ENCODE measurements around the gene OAF. TPM values are rescaled to one million over a fixed set of nuclear protein-coding genes. Genes with fewer than 3 reads are reported as not detected.
A peak's percentile ranks its signal among the peaks of the same experiment; 100 is the strongest.

The OAF gene
- total RNA-seq, 1 donor from 2014 or later = 67.5 TPM

DNA sequence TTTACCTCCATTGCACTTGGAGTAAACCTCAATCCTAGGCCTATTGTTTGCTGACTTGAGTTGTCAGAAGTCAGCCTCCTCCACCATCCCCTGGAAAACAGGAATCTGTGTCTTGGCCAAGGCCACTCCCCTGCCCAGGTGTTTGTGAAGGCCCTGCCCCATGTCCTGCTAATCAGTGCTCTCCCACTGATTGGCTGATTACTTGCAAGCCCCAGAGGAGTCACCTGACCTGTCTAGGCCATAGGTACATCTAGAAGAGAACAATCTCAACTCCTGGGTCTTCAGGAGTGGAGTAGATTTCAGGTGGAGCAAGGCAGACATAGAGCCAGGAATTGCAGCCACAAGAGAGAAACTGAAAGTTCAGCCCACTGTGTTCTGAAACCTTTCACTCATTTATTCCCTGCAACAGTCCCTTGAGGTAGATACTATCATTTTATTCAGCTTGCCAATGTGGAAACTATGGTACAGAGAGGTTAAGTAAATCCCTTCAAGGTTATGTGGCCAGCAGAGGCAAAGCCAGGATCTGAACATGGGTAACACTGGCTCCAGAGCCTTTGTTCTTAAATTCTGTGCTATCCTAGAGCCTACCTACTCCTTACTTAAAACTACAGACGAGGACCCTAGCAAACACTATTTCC is 10.4 kb downstream of the OAF start:
- TF ChIP-seq, protein P1, sequence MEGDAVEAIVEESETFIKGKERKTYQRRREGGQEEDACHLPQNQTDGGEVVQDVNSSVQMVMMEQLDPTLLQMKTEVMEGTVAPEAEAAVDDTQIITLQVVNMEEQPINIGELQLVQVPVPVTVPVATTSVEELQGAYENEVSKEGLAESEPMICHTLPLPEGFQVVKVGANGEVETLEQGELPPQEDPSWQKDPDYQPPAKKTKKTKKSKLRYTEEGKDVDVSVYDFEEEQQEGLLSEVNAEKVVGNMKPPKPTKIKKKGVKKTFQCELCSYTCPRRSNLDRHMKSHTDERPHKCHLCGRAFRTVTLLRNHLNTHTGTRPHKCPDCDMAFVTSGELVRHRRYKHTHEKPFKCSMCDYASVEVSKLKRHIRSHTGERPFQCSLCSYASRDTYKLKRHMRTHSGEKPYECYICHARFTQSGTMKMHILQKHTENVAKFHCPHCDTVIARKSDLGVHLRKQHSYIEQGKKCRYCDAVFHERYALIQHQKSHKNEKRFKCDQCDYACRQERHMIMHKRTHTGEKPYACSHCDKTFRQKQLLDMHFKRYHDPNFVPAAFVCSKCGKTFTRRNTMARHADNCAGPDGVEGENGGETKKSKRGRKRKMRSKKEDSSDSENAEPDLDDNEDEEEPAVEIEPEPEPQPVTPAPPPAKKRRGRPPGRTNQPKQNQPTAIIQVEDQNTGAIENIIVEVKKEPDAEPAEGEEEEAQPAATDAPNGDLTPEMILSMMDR (conservative IDR thresholded peaks at IDR 0.05) = no peak
- H3K4me3 Mint-ChIP-seq = no peak overlapping the region
- H3K4me1 Mint-ChIP-seq (ENCODE audit: unreplicated experiment) = peaks cover 54% of the 10 kb centered on the region
- no peak for DNase-seq (ENCODE audit: extremely low spot score, unreplicated experiment)
- no peaks in the 10 kb centered on the region for H3K9me3 Mint-ChIP-seq
- H3K27me3 Mint-ChIP-seq = peaks cover 3% of the 10 kb centered on the region
- H3K27ac Mint-ChIP-seq = peak overlapping the region; percentile 51
- peaks cover 8% of the 10 kb centered on the region for H3K36me3 Mint-ChIP-seq

GRCh38 chr11:120222916-120223315 is 12.1 kb downstream of the OAF start:
- TF ChIP-seq, protein P1 (conservative IDR thresholded peaks at IDR 0.05) = no peak
- no peak for DNase-seq (ENCODE audit: extremely low spot score, unreplicated experiment)
- H3K36me3 Mint-ChIP-seq = peaks cover 8% of the 10 kb centered on the region
- H3K4me1 Mint-ChIP-seq (ENCODE audit: unreplicated experiment) = peaks cover 50% of the 10 kb centered on the region
- peaks cover 3% of the 10 kb centered on the region for H3K27me3 Mint-ChIP-seq
- H3K27ac Mint-ChIP-seq = no peak overlapping the region
- H3K9me3 Mint-ChIP-seq = no peaks in the 10 kb centered on the region
- no peak overlapping the region for H3K4me3 Mint-ChIP-seq

DNA sequence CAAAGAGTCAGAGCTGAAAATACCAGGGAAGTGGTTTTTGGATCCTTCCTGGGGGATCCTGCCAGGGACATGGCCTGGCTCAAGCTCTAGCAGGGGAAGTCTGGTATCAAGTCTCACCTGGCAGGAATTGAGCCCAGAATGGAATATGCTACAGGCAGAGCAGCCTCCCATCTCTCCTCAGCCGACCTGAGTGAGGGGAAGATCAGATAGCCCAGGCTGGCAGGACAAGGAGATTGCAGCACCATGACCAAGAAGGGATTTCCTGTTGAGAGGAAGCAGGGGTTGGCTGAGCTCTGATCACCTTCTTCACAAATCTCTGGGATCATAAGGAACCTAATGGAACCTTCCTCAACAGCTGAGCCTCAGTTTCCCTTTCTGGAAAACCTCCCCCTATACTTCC is 13.0 kb downstream of the OAF start:
- TF ChIP-seq, protein P1 (conservative IDR thresholded peaks at IDR 0.05) = no peak
- no peak overlapping the region for H3K27ac Mint-ChIP-seq
- H3K4me3 Mint-ChIP-seq = no peak overlapping the region
- peaks cover 1% of the 10 kb centered on the region for H3K27me3 Mint-ChIP-seq
- peaks cover 8% of the 10 kb centered on the region for H3K36me3 Mint-ChIP-seq
- no peaks in the 10 kb centered on the region for H3K9me3 Mint-ChIP-seq
- peaks cover 43% of the 10 kb centered on the region for H3K4me1 Mint-ChIP-seq (ENCODE audit: unreplicated experiment)
- DNase-seq (ENCODE audit: extremely low spot score, unreplicated experiment) = no peak

GRCh38 chr11:120224361-120224760 is 13.5 kb downstream of the OAF start:
- H3K27me3 Mint-ChIP-seq = no peaks in the 10 kb centered on the region
- peaks cover 42% of the 10 kb centered on the region for H3K4me1 Mint-ChIP-seq (ENCODE audit: unreplicated experiment)
- H3K27ac Mint-ChIP-seq = no peak overlapping the region
- DNase-seq (ENCODE audit: extremely low spot score, unreplicated experiment) = no peak
- peaks cover 8% of the 10 kb centered on the region for H3K36me3 Mint-ChIP-seq
- TF ChIP-seq, protein P1 (conservative IDR thresholded peaks at IDR 0.05) = no peak
- no peak overlapping the region for H3K4me3 Mint-ChIP-seq
- H3K9me3 Mint-ChIP-seq = no peaks in the 10 kb centered on the region

DNA sequence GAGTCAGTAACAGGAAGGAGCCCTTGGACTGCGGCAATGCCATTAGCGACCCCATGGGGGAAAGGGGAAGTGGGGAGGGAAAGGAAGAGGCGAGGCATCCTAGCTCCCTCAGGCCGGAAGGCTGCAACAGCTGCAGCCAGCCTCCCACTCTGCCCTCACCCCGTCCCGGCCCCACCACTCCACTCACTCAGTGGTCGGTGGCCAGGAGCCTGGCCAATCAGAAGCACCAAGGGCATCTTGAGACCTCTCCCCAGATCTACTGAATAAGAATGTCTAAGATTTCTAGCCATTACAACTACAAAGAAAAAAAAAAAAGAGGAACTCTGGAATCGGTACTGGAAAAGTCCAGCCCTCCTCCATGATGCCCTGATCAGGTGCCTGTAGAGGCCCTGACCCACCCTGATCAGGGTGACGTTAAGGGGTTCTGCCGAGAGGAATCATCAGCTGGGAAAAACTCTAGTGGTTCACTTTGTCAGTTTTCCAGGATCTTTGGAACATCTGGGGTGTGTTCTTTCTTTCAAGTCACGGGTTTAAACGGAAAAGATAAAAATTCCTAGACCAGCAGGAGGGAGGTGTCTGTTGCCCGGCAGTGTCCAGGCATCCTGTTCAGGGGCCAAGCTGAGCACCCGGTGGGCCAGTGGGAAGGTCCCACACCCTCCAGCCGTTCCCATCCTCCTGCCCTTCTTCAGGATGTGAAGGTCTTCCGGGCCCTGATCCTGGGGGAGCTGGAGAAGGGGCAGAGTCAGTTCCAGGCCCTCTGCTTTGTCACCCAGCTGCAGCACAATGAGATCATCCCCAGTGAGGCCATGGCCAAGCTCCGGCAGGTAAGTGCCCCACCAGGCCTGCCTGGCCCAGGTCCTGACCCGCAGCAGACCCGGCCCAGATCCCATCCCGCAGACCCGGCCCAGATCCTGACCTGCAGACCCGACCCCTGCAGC is 14.4 kb downstream of the OAF start:
- Mint-ChIP-seq H3K4me1 (ENCODE audit: unreplicated experiment) (peaks cover 46% of the 10 kb centered on the region), H3K27ac (peak overlapping the region; percentile 57), H3K27me3 (peaks cover 3% of the 10 kb centered on the region), H3K36me3 (peaks cover 6% of the 10 kb centered on the region), H3K9me3 (no peaks in the 10 kb centered on the region), H3K4me3 (no peak overlapping the region)
- no peak for DNase-seq (ENCODE audit: extremely low spot score, unreplicated experiment)
- TF ChIP-seq, protein P1 (conservative IDR thresholded peaks at IDR 0.05) = peak; percentile 35
